Eye (tissue), 1 donor: ENCODE data around the gene SPATA24.
"Not testable (repeated sequence)": the region's sequence is repeated elsewhere in the genome, so short reads cannot be mapped to it uniquely, and the experiment has no call there.

Experiments used
- DNase-seq: peaks from one replicate; pipeline ENCODE4 v3.0.0-alpha.2; 2015

Gene SPATA24

GRCh38 chr5:139381837-139382761 is 21.8 kb downstream of the SPATA24 start:
- DNase-seq = no peak

GRCh38 chr5:139379626-139380449 is 24.1 kb downstream of the SPATA24 start:
- DNase-seq = no peak

GRCh38 chr5:139378941-139379361 is 24.9 kb downstream of the SPATA24 start:
- DNase-seq = no peak

GRCh38 chr5:139378101-139378825 is 25.6 kb downstream of the SPATA24 start:
- no peak for DNase-seq

GRCh38 chr5:139377226-139377625 is 26.7 kb downstream of the SPATA24 start:
- no peak for DNase-seq

- no peak for DNase-seq
Observed at GRCh38 chr5:139376364-139376763, 27.5 kb downstream of the SPATA24 start.

GRCh38 chr5:139374909-139375308 is 29.0 kb downstream of the SPATA24 start:
- no peak for DNase-seq

- no peak for DNase-seq
Observed at GRCh38 chr5:139371482-139372435, 32.1 kb downstream of the SPATA24 start.

- DNase-seq = no peak
Observed at GRCh38 chr5:139369181-139369580, 34.7 kb downstream of the SPATA24 start.

GRCh38 chr5:139368613-139369012 is 35.3 kb downstream of the SPATA24 start:
- DNase-seq = no peak

GRCh38 chr5:139364466-139364865 is 39.4 kb downstream of the SPATA24 start:
- no peak for DNase-seq

- DNase-seq = no peak
Observed at GRCh38 chr5:139363937-139364336, 40.0 kb downstream of the SPATA24 start.

GRCh38 chr5:139361835-139362429 is 42.0 kb downstream of the SPATA24 start:
- no peak for DNase-seq

- no peak for DNase-seq
Observed at GRCh38 chr5:139360384-139360783, 43.5 kb downstream of the SPATA24 start.

GRCh38 chr5:139358064-139358463 is 45.8 kb downstream of the SPATA24 start:
- DNase-seq = no peak

- not testable (repeated sequence) for DNase-seq
Observed at GRCh38 chr5:139355900-139356299, 48.0 kb downstream of the SPATA24 start.

GRCh38 chr5:139354186-139354585 is 49.7 kb downstream of the SPATA24 start:
- no peak for DNase-seq

- not testable (repeated sequence) for DNase-seq
Observed at GRCh38 chr5:139347863-139348262, 56.0 kb downstream of the SPATA24 start.
